HepG2 (cell line): ENCODE data around the gene GEMIN2. TPM values are rescaled to one million over a fixed set of nuclear protein-coding genes. Genes with fewer than 3 reads are reported as not detected.
"Not testable (repeated sequence)": the region's sequence is repeated elsewhere in the genome, so short reads cannot be mapped to it uniquely, and the experiment has no call there.

ENCODE experiments used
- ATAC-seq: fragments of 200-7000 bp; cut with Tn5 transposase; 3 replicates; pipeline ENCODE4 v1.9.1; 2020; ENCODE audit warnings: mild to moderate bottlenecking, moderate library complexity
- BruUV-seq: library from RNA; stranded (reverse); fragments of 400-500 nt; replicated peaks from 2 replicates; lab custom pipeline; 2021; lab: Mats Ljungman, UMichigan
- CTCF ChIA-PET: fragments of 300-600 bp; formaldehyde crosslinking; extraction: SDS; loops from one replicate; lab custom pipeline; 2021; ENCODE audit warnings: low total read pairs, inconsistent platforms, low intra/inter-chr PET ratio; lab: Yijun Ruan, JAX
- POLR2A ChIA-PET: fragments of 350-600 bp; sonication (Branson Sonifier 250); formaldehyde crosslinking; loops from one replicate; lab custom pipeline; 2020; ENCODE audit warnings: antibody characterized with exemption, inconsistent platforms; lab: Yijun Ruan, JAX
- DNase-seq: peaks from one replicate; pipeline ENCODE4 v3.0.0-alpha.2; 2015; ENCODE audit warnings: low spot score
- FAIRE-seq: peaks from 3 replicates; lab custom pipeline; 2011; peaks lifted over from hg19 to GRCh38; lab: Jason Lieb, UNC
- H2AFZ ChIP-seq: one replicate; pipeline ENCODE4 v1.6.1; 2011; ENCODE audit warnings: low read length, inconsistent platforms
- H3K27ac ChIP-seq: fragments of 300-600 bp; 3 replicates; pipeline ENCODE4 v1.8.0; 2011; ENCODE audit warnings: mixed run types, mild to moderate bottlenecking, mixed read lengths, low read length, inconsistent platforms; ENCODE audit not compliant: insufficient read depth; ENCODE audit errors: extremely low read length
- H3K27me3 ChIP-seq, 2 experiments: fragments of 200-600 bp in 1 of 2; 2 replicates in 1 of 2; 3 replicates in 1 of 2; pipeline versions ENCODE4 v1.6.0 to v1.8.0; 2011; ENCODE audit warnings: low read length in 2 of 2, mild to moderate bottlenecking in 2 of 2, moderate library complexity in 2 of 2, inconsistent platforms in 1 of 2; ENCODE audit not compliant: insufficient read depth in 2 of 2, control insufficient read depth in 1 of 2
- H3K36me3 ChIP-seq, 2 experiments: fragments of 200-600 bp in 1 of 2; replicated peaks in 1 of 2; 2 replicates in 1 of 2; 3 replicates in 1 of 2; pipeline versions ENCODE4 v1.5.1 to v1.8.0; 2011; ENCODE audit warnings: low read length in 2 of 2, inconsistent platforms in 1 of 2; ENCODE audit not compliant: insufficient read depth in 2 of 2, control insufficient read depth in 1 of 2
- H3K4me1 ChIP-seq: 2 replicates; pipeline ENCODE4 v1.5.1; 2012; ENCODE audit warnings: low read length, inconsistent platforms; ENCODE audit not compliant: insufficient read depth
- H3K4me2 ChIP-seq: 2 replicates; pipeline ENCODE4 v1.6.0; 2011; ENCODE audit warnings: low read depth, low read length, inconsistent platforms
- H3K4me3 ChIP-seq, 3 experiments: fragments of 200-600 bp in 1 of 3; sonication (generic), shearing (Covaris generic) in 1 of 3; replicated peaks in 1 of 3; 2 replicates each; pipeline ENCODE4 v1.5.1; 2011 to 2016; ENCODE audit warnings: low read length in 3 of 3, inconsistent platforms in 2 of 3, low read depth in 2 of 3, mild to moderate bottlenecking in 2 of 3, control low read depth in 1 of 3, mixed read lengths in 1 of 3; ENCODE audit not compliant: insufficient read depth in 1 of 3
- H3K79me2 ChIP-seq: one replicate; pipeline ENCODE4 v1.6.1; 2011; ENCODE audit warnings: low read length, inconsistent platforms; ENCODE audit not compliant: insufficient read depth
- H3K9ac ChIP-seq: 2 replicates; pipeline ENCODE4 v1.6.0; 2011; ENCODE audit warnings: mild to moderate bottlenecking, low read depth, low read length, inconsistent platforms; ENCODE audit not compliant: insufficient read depth
- H3K9me3 ChIP-seq: 2 replicates; pipeline ENCODE4 v1.5.1; 2012; ENCODE audit warnings: mild to moderate bottlenecking, low read length
- H4K20me1 ChIP-seq: 2 replicates; pipeline ENCODE4 v1.6.0; 2011; ENCODE audit warnings: inconsistent platforms, mild to moderate bottlenecking, low read length, moderate library complexity; ENCODE audit not compliant: insufficient read depth
- CEBPB ChIP-seq: IDR thresholded peaks from 2 replicates; pipeline ENCODE4 v1.6.1; 2011; ENCODE audit warnings: low read depth, low read length, improper control_type of control experiment, borderline replicate concordance
- CEBPG ChIP-seq: IDR thresholded peaks from 2 replicates; pipeline ENCODE4 v1.6.1; 2016
- NFIC ChIP-seq: IDR thresholded peaks from 2 replicates; pipeline ENCODE4 v1.6.1; 2012; ENCODE audit warnings: mild to moderate bottlenecking, low read length, inconsistent platforms
- POLR2G ChIP-seq: fragments of 200-400 bp; formaldehyde crosslinking; IDR thresholded peaks from 2 replicates; pipeline ENCODE4 v1.6.1; 2018; ENCODE audit warnings: mild to moderate bottlenecking, low read depth, low read length, moderate library complexity
- SIN3B ChIP-seq: fragments of 150-350 bp; IDR thresholded peaks from 2 replicates; pipeline ENCODE4 v1.6.1; 2014; ENCODE audit warnings: low read length
- ZNF121 ChIP-seq: sonication (generic); formaldehyde crosslinking; IDR thresholded peaks from 2 replicates; pipeline ENCODE4 v1.5.0; 2020; ENCODE audit warnings: mild to moderate bottlenecking, missing genetic modification reagents
- ZNF770 ChIP-seq: sonication (generic); formaldehyde crosslinking; IDR thresholded peaks from 2 replicates; pipeline ENCODE4 v1.5.0; 2020; ENCODE audit warnings: mild to moderate bottlenecking, missing genetic modification reagents
- ZSCAN12 ChIP-seq: sonication (generic); formaldehyde crosslinking; IDR thresholded peaks from 2 replicates; pipeline ENCODE4 v1.9.0; 2021; ENCODE audit warnings: mild to moderate bottlenecking, missing genetic modification reagents
- WGBS: methylation state at CpG from one replicate; pipeline ENCODE4 v1.1.6; 2017; ENCODE audit warnings: low lambda C conversion rate; 5-methylcytosine and 5-hydroxymethylcytosine counted together
- in situ Hi-C: cut with HindIII; loops from 2 replicates; pipeline ENCODE4 v1.10.0; 2017; ENCODE audit warnings: low pct_unique_long_range_greater_than_20kb; ENCODE audit not compliant: extremely low pct_ligation_motif_present
- intact Hi-C: fragments of 100-400 bp; cut with micrococcal nuclease; formaldehyde crosslinking; loops from one replicate; pipeline ENCODE4 v1.10.0; 2022; ENCODE audit not compliant: unreplicated experiment
- polyA plus RNA-seq, 8 experiments: library from polyadenylated mRNA; depleted of rRNA in 3 of 8; stranded (reverse) in 7 of 8; unstranded in 1 of 8; fragments of >200 nt; fragmentation: Illumina TruSeq in 4 of 8; extraction: Trizol in 4 of 8; gene quantifications; 2 replicates each; pipeline versions ENCODE4 v1.2.1 to v1.2.3, GENCODE V29; 2011 to 2016; ENCODE audit warnings: low read depth in 4 of 8, missing spikeins in 1 of 8, mixed read lengths in 1 of 8; ENCODE audit not compliant: insufficient read depth in 1 of 8
- total RNA-seq, 5 experiments: library from RNA; depleted of rRNA; stranded (reverse); fragments of >200 nt; fragmentation: Illumina TruSeq; extraction: Trizol; gene quantifications; 2 replicates each; pipeline ENCODE4 v1.2.3, GENCODE V29; 2016; ENCODE audit warnings: low read depth in 1 of 5
- TF ChIP-seq, protein P1 (sequence below): IDR thresholded peaks from 2 replicates; pipeline ENCODE4 v1.6.1; 2016; ENCODE audit warnings: mild to moderate bottlenecking
- TF ChIP-seq, protein P2 (sequence below): sonication (generic); formaldehyde crosslinking; IDR thresholded peaks from 2 replicates; pipeline ENCODE4 v1.8.0; 2022; ENCODE audit warnings: mild to moderate bottlenecking, missing genetic modification reagents; ENCODE audit not compliant: insufficient replicate concordance

GEMIN2 gene
- total and polyA plus RNA-seq, 2 of the 13 experiments (the other 11 are each of a cell fraction or from before 2014, with no cell fraction given), result 54.8 to 110 TPM

DNA sequence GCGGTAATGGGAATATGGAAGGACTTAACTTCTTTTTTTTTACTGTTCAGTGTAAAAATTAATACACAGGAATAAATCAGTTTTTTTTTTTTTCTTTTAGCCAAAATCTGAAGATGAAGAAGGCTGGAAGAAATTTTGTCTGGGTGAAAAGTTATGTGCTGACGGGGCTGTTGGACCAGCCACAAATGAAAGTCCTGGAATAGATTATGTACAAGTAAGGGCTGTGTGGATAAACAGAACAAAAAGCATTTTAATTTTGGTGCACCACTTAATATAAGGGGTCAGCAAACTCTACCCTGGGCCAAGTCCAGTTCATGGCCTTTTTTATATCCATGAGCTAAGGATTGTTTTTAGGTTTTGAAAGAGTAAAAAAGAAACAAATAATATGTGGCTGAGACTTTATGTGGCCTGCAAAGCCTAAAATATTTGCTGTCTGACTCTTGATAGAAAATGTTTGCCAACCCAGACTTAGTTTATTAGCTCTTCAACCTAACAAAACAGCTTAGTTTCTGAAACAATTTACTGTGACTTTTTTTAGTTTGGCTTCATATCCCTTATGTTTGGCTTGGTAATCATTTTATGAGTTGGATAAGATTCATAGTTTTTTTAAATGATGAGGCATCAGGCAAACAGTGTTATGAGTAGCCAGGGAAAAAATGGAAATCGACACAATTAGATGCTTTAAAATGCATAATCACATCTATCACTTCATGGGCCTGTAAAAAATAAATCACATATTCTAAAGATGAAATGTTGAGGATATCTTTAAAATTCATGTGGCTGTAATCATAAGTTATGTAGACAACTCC is 8.4 kb downstream of the GEMIN2 start (continued):
- TF ChIP-seq, protein P1, sequence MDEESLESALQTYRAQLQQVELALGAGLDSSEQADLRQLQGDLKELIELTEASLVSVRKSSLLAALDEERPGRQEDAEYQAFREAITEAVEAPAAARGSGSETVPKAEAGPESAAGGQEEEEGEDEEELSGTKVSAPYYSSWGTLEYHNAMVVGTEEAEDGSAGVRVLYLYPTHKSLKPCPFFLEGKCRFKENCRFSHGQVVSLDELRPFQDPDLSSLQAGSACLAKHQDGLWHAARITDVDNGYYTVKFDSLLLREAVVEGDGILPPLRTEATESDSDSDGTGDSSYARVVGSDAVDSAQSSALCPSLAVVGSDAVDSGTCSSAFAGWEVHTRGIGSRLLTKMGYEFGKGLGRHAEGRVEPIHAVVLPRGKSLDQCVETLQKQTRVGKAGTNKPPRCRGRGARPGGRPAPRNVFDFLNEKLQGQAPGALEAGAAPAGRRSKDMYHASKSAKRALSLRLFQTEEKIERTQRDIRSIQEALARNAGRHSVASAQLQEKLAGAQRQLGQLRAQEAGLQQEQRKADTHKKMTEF (CRISPR knock-in tag), result no peak
- TF ChIP-seq ZSCAN12 (CRISPR knock-in tag) (no peak), NFIC (no peak), SIN3B (no peak)

GRCh38 chr14:39137835-39138234 is 23.7 kb downstream of the GEMIN2 start:
- FAIRE-seq, H3K4me1 ChIP-seq, H3K4me3 ChIP-seq, H3K9ac ChIP-seq, H3K27me3 ChIP-seq, H3K79me2 ChIP-seq, CTCF ChIA-PET, DNase-seq, H3K4me2 ChIP-seq, BruUV-seq, H3K9me3 ChIP-seq, H4K20me1 ChIP-seq, intact Hi-C loops, H3K27ac ChIP-seq, ATAC-seq, in situ Hi-C loops, H2AFZ ChIP-seq: not testable (repeated sequence)
- TF ChIP-seq, protein P2, sequence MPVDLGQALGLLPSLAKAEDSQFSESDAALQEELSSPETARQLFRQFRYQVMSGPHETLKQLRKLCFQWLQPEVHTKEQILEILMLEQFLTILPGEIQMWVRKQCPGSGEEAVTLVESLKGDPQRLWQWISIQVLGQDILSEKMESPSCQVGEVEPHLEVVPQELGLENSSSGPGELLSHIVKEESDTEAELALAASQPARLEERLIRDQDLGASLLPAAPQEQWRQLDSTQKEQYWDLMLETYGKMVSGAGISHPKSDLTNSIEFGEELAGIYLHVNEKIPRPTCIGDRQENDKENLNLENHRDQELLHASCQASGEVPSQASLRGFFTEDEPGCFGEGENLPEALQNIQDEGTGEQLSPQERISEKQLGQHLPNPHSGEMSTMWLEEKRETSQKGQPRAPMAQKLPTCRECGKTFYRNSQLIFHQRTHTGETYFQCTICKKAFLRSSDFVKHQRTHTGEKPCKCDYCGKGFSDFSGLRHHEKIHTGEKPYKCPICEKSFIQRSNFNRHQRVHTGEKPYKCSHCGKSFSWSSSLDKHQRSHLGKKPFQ, result peak; percentile 25
- TF ChIP-seq ZNF121 (0 out of 2 replicates have a peak, but pooled peaks have one; percentile 33), CEBPG (CRISPR knock-in tag) (0 out of 2 replicates have a peak, but pooled peaks have one; percentile 36), ZNF770 (CRISPR knock-in tag) (peak; percentile 71), POLR2G (0 out of 2 replicates have a peak, but pooled peaks have one; percentile 0), CEBPB (peak; percentile 45; the same call in 1 of the 2 replicates)
- POLR2A ChIA-PET, result interaction anchor here (4.3 kb wide), 1 partner anchor 33 kb away, joined by 26 read pairs; the partner anchor contains the start of gene TRAPPC6B
- H3K36me3 ChIP-seq, result peaks cover 12 to 51% of the 10 kb centered on the region in 2 experiments
- WGBS, result 97% methylated on average over 8 of the region's 8 CpGs
